Transverse colon (tissue), 3 donors: ENCODE measurements around the gene STXBP5.

ENCODE experiments used
- POLR2A ChIP-seq: fragments of 450-650 bp; IDR thresholded peaks from one replicate; pipeline ENCODE4 v1.6.1; 2016; ENCODE audit warnings: antibody characterized with exemption, mild to moderate bottlenecking, moderate library complexity
- TF ChIP-seq, protein P1 (sequence below), 5 experiments: fragments of 200-600 bp in 3 of 5; fragments of 450-650 bp in 2 of 5; sonication (generic) in 3 of 5; IDR thresholded peaks; 1 replicate in 2 of 5; 2 replicates in 3 of 5; pipeline ENCODE4 v1.5.1; 2016 to 2017; ENCODE audit warnings: antibody characterized with exemption in 5 of 5, inconsistent platforms in 3 of 5, mild to moderate bottlenecking in 2 of 5, moderate library complexity in 1 of 5

DNA sequence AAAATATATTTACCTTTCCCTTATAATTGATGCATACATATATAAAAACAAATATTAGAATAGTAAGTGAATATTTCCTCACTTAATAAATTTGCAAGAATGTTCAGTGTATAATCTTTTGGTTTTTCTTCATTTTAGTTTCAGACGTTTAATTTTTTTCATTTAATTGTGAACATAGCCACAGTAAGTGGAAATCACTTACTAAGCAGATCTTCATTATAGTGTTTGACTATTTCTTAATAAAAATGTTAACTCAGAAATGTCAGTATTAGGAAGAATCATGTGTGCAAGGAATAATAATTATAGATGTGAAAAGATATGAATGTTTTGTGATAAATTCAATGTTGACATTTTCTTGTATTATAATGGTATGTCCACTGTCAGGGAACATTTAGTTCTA lies 27.4 kb downstream of the STXBP5 start:
- TF ChIP-seq, protein P1, sequence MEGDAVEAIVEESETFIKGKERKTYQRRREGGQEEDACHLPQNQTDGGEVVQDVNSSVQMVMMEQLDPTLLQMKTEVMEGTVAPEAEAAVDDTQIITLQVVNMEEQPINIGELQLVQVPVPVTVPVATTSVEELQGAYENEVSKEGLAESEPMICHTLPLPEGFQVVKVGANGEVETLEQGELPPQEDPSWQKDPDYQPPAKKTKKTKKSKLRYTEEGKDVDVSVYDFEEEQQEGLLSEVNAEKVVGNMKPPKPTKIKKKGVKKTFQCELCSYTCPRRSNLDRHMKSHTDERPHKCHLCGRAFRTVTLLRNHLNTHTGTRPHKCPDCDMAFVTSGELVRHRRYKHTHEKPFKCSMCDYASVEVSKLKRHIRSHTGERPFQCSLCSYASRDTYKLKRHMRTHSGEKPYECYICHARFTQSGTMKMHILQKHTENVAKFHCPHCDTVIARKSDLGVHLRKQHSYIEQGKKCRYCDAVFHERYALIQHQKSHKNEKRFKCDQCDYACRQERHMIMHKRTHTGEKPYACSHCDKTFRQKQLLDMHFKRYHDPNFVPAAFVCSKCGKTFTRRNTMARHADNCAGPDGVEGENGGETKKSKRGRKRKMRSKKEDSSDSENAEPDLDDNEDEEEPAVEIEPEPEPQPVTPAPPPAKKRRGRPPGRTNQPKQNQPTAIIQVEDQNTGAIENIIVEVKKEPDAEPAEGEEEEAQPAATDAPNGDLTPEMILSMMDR (IDR thresholded peaks at IDR 0.05): no peak
- TF ChIP-seq POLR2A: no peak
